ENCODE measurements around the gene DIPK1C. TPM values are rescaled to one million over a fixed set of nuclear protein-coding genes. Genes with fewer than 3 reads are reported as not detected.

The DIPK1C gene
- total and polyA plus RNA-seq, 10 of the 15 experiments (the other 5 are each of a cell fraction or from before 2014, with no cell fraction given), result not detected

- no peak for TF ChIP-seq ZNF687 (IDR thresholded peaks at IDR 0.05)
These were observed 23.1 kb upstream of the DIPK1C start (continued) for GRCh38 chr18:74480149-74480651.

- no TSS peak for BruUV-seq (replicated peaks)
- no peaks in the 10 kb centered on the region; a peak in 2 of 4 replicates for H3K27me3 ChIP-seq (replicated peaks in 1 of 2; ENCODE audit: control insufficient read depth in 2 of 2, insufficient read depth in 2 of 2, low read length in 1 of 2)
- 55% methylated on average over 16 of the region's 16 CpGs for WGBS (ENCODE audit: insufficient coverage, insufficient replicate concordance, low lambda C conversion rate, missing lambda C conversion rate)
- TF ChIP-seq SMAD1 (IDR thresholded peaks at IDR 0.05; ENCODE audit: low read depth, partially characterized antibody) (no peak), CBFB (IDR thresholded peaks at IDR 0.05; ENCODE audit: low read depth) (no peak), NFIC (IDR thresholded peaks at IDR 0.05; ENCODE audit: low read depth, low read length) (no peak), RCOR1 (conservative IDR thresholded peaks at IDR 0.05; ENCODE audit: low read depth, low read length) (no peak), SMAD5 (IDR thresholded peaks at IDR 0.05; ENCODE audit: low read depth) (no peak), DPF2 (IDR thresholded peaks at IDR 0.05) (no peak), SREBF2 (IDR thresholded peaks at IDR 0.05; ENCODE audit: low read length) (no peak), ZNF217 (IDR thresholded peaks at IDR 0.05) (no peak), ZNF687 (IDR thresholded peaks at IDR 0.05) (no peak), KDM1A (IDR thresholded peaks at IDR 0.05; ENCODE audit: borderline replicate concordance) (no peak), TCF12 (IDR thresholded peaks at IDR 0.05; ENCODE audit: low read depth, low read length) (no peak), MEF2A (IDR thresholded peaks at IDR 0.05; ENCODE audit: insufficient read depth, low read depth, low read length) (no peak), SMC3 (IDR thresholded peaks at IDR 0.05; ENCODE audit: borderline replicate concordance, low read length) (no peak), ASH2L (IDR thresholded peaks at IDR 0.05; ENCODE audit: borderline replicate concordance, low read depth) (no peak)
These were observed 22.5 kb upstream of the DIPK1C start for GRCh38 chr18:74479486-74480148.

More at GRCh38 chr18:74479486-74480148, 22.5 kb upstream of the DIPK1C start:
- in situ Hi-C loops (cut with MboI), result no loop called here
- Histone ChIP-seq H3K36me3 (ENCODE audit: control insufficient read depth in 2 of 2, insufficient read depth in 2 of 2, low read length in 1 of 2) (no peaks in the 10 kb centered on the region), H3K27ac (ENCODE audit: control insufficient read depth, insufficient read depth) (no peak overlapping the region), H3K4me3 (no peak overlapping the region), H4K20me1 (ENCODE audit: control insufficient read depth, insufficient read depth) (no peaks in the 10 kb centered on the region), H3K79me2 (ENCODE audit: control insufficient read depth, insufficient read depth, low read length) (no peaks in the 10 kb centered on the region), H3K9me3 (replicated peaks; ENCODE audit: control insufficient read depth, insufficient read depth, low read length) (no peaks in the 10 kb centered on the region), H3K9ac (ENCODE audit: control insufficient read depth, insufficient read depth, low read length) (no peak overlapping the region), H3K4me1 (ENCODE audit: control insufficient read depth, insufficient read depth, low read length) (peaks cover 3% of the 10 kb centered on the region), H2AFZ (ENCODE audit: control insufficient read depth, low read depth, low read length) (no peak overlapping the region), H3K4me2 (ENCODE audit: control insufficient read depth, insufficient read depth) (no peak overlapping the region)
- FAIRE-seq (no peak), ATAC-seq (no peak), DNase-seq (ENCODE audit: low read depth, low spot score) (no peak)
- intact Hi-C loops (cut with micrococcal nuclease; ENCODE audit: unreplicated experiment), result loop anchor here (5.0 kb wide), 1 partner anchor 282 kb away; no protein-coding TSS in a partner anchor
- ChIA-PET RAD21 (ENCODE audit: unreplicated experiment) (no interaction called here), CTCF (no interaction called here), SMC1A (ENCODE audit: uncharacterized antibody, unreplicated experiment) (interaction anchor here (0.8 kb wide), 1 partner anchor 72 kb away, joined by 4 read pairs; no protein-coding TSS in a partner anchor), POLR2A (no interaction called here)
